ENCODE results near the gene ADCY7. TPM values are rescaled to one million over a fixed set of nuclear protein-coding genes. Genes with fewer than 3 reads are reported as not detected.

The ADCY7 gene
- total RNA-seq, 1 donor from 2014 or later: 16.7 TPM

DNA sequence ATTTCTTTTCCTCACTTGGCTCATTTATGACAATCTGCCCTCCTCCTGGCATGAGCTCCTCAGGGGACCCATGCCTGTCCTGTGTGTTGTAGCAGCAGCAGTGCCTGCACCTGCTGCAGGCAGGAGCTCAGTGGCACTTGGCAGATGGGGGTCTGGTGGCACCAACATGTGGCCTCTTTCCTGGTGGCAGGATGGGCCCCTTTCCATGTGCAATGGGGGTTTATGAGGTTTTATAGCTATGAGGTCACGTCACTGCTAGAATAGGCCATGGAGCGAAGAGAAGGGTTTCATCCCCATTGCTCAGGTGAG lies 7.0 kb downstream of the ADCY7 start:
- Mint-ChIP-seq H3K9me3 (ENCODE audit: unreplicated experiment) (peaks cover 5% of the 10 kb centered on the region), H3K27ac (ENCODE audit: unreplicated experiment) (no peak overlapping the region), H3K27me3 (ENCODE audit: unreplicated experiment) (peaks cover 7% of the 10 kb centered on the region), H3K4me3 (ENCODE audit: unreplicated experiment) (no peak overlapping the region), H3K36me3 (ENCODE audit: unreplicated experiment) (peaks cover 3% of the 10 kb centered on the region), H3K4me1 (ENCODE audit: low read depth, unreplicated experiment) (peaks cover 8% of the 10 kb centered on the region)
- no peak for DNase-seq
- TF ChIP-seq, protein P1, sequence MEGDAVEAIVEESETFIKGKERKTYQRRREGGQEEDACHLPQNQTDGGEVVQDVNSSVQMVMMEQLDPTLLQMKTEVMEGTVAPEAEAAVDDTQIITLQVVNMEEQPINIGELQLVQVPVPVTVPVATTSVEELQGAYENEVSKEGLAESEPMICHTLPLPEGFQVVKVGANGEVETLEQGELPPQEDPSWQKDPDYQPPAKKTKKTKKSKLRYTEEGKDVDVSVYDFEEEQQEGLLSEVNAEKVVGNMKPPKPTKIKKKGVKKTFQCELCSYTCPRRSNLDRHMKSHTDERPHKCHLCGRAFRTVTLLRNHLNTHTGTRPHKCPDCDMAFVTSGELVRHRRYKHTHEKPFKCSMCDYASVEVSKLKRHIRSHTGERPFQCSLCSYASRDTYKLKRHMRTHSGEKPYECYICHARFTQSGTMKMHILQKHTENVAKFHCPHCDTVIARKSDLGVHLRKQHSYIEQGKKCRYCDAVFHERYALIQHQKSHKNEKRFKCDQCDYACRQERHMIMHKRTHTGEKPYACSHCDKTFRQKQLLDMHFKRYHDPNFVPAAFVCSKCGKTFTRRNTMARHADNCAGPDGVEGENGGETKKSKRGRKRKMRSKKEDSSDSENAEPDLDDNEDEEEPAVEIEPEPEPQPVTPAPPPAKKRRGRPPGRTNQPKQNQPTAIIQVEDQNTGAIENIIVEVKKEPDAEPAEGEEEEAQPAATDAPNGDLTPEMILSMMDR (IDR thresholded peaks at IDR 0.05; ENCODE audit: partially characterized antibody, unreplicated experiment): no peak

DNA sequence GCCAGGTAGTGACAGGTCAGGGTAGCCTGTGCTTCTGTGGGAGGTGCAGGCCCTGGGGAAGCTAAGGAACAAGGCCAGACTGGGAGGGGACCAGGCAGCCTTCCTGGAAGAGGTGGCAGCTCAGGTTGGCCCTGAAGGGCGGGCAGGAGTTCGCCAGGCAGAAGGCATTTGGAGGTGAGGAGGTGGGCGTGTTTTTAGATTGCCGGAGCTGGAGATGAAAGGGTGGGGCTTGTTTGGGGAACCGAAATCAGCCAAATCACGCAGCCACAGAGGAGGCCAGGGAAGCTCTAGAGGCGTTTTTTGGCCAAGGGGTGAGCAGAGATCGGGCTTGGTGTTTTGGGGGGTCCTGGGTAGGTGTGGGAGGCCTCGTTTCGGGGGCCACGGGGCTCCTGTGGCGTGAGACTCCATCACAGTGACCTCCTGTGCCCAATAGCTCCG lies 7.6 kb downstream of the ADCY7 start:
- H3K27me3 Mint-ChIP-seq (ENCODE audit: unreplicated experiment): peaks cover 7% of the 10 kb centered on the region

DNA sequence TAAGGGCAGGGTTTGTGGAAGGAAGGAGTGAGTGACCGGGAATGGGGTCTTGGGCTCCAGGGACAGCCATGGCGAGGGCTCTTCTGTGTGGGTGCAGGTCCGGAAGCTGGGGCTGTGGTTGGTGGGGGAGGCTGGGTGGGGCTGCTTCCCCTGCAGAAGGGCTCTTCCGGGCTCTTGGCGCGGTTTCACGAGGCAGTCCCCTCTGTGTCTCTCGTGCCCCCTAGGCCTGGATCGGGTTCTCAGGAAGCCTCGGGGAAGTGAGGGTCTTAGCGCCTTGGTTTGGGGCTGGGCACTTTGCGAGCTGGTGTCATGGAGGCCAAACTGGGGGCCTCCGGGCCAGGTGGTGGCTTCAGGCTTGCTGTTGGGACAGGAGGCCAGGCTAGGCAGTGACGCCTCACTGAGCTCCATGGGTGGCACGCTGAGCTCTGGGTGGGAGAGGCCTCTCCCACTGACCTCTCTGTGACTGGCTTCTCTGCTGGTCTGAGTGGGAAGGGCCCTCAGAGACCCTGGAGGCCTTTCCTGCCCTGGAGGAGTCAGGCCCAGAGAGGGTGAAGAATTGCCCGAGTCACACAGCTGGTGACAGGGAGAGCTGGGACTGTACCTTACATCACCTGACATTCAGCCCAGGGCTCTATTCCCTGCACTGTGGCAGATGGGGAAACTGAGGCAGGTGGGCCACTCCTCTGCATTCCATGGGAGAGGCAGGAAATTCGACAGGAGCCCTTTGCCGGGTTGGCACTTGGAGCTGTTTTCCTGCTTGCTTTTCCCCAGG lies 8.2 kb downstream of the ADCY7 start:
- peaks cover 3% of the 10 kb centered on the region for H3K27me3 Mint-ChIP-seq (ENCODE audit: unreplicated experiment)
- H3K36me3 Mint-ChIP-seq (ENCODE audit: unreplicated experiment): peaks cover 5% of the 10 kb centered on the region
- no peak for DNase-seq
- H3K9me3 Mint-ChIP-seq (ENCODE audit: unreplicated experiment): peaks cover 6% of the 10 kb centered on the region
- TF ChIP-seq, protein P1 (IDR thresholded peaks at IDR 0.05; ENCODE audit: partially characterized antibody, unreplicated experiment): no peak
- H3K27ac Mint-ChIP-seq (ENCODE audit: unreplicated experiment): no peak overlapping the region
- H3K4me1 Mint-ChIP-seq (ENCODE audit: low read depth, unreplicated experiment): peaks cover 12% of the 10 kb centered on the region
- H3K4me3 Mint-ChIP-seq (ENCODE audit: unreplicated experiment): no peak overlapping the region

More for the DNA sequence above, 7.6 kb downstream of the ADCY7 start:
- Mint-ChIP-seq H3K36me3 (ENCODE audit: unreplicated experiment) (peaks cover 5% of the 10 kb centered on the region), H3K9me3 (ENCODE audit: unreplicated experiment) (peaks cover 5% of the 10 kb centered on the region), H3K4me1 (ENCODE audit: low read depth, unreplicated experiment) (peaks cover 8% of the 10 kb centered on the region), H3K4me3 (ENCODE audit: unreplicated experiment) (no peak overlapping the region), H3K27ac (ENCODE audit: unreplicated experiment) (no peak overlapping the region)
- no peak for DNase-seq
- TF ChIP-seq, protein P1 (IDR thresholded peaks at IDR 0.05; ENCODE audit: partially characterized antibody, unreplicated experiment): no peak

DNA sequence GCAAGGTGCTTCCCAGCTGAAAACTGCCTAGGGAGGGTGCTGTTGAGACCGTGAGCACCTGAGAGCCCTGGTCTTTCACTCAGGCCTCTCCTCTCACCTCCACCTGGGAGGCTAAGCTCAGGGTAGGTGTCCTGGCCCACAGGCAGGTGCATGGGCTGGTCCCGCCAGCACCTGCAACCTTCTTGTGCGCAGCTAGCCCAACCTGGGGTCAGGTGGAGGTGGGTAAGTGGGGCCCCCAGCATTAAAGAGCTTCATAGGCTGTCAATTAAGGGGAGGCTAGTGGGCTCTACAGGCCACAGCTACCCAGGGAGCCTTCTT lies 8.7 kb downstream of the ADCY7 start:
- peaks cover 16% of the 10 kb centered on the region for H3K4me1 Mint-ChIP-seq (ENCODE audit: low read depth, unreplicated experiment)
- DNase-seq: no peak
- H3K36me3 Mint-ChIP-seq (ENCODE audit: unreplicated experiment): peaks cover 5% of the 10 kb centered on the region
- H3K27ac Mint-ChIP-seq (ENCODE audit: unreplicated experiment): no peak overlapping the region
- TF ChIP-seq, protein P1 (IDR thresholded peaks at IDR 0.05; ENCODE audit: partially characterized antibody, unreplicated experiment): no peak
- peaks cover 2% of the 10 kb centered on the region for H3K27me3 Mint-ChIP-seq (ENCODE audit: unreplicated experiment)
- peaks cover 7% of the 10 kb centered on the region for H3K9me3 Mint-ChIP-seq (ENCODE audit: unreplicated experiment)
- no peak overlapping the region for H3K4me3 Mint-ChIP-seq (ENCODE audit: unreplicated experiment)

DNA sequence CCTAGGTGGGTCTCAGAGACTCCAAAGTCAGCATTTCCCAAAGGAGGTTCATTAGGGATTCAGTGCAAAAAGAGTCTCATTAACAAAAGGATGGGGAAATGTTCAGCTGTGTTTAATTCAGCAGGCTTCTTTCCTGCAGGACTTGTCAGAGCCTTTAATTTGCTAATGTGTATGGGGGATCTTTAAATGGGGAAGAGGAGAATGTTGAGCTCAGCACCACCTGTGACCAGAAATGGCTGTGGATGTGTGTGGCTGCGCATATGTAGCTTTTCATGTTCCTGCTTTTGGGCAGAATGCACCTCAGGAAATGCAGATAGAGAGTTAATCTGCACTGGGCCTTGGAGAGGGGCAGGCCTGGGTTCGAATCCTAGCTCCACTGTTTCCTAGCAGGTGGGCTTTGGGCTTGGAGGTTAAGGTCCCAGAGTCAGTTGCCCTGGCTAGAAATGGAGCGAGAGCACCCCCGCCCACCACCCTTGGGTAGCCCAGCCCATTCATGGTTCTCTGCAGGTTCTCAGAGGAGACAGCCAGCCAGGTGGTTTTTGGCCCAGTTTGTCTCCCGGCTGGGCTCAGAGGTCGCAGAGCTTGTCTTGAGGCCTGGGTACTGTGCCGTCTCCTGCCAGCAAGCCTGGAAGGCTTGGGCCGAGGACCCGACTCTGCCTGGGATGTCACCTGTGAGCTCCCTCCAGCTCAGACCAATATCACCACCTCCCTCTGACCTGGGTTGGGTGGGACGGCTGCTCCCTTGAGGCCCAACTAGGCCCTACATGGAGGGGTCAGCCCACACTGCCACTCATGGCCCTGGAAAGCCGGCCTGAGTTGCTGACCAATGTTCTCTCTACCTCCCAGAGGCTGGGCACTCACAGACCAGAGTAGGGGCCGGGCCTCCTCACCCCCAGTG lies 9.3 kb downstream of the ADCY7 start:
- no peak overlapping the region for H3K27ac Mint-ChIP-seq (ENCODE audit: unreplicated experiment)
- H3K27me3 Mint-ChIP-seq (ENCODE audit: unreplicated experiment): peaks cover 3% of the 10 kb centered on the region
- DNase-seq: no peak
- H3K4me1 Mint-ChIP-seq (ENCODE audit: low read depth, unreplicated experiment): peaks cover 17% of the 10 kb centered on the region
- H3K36me3 Mint-ChIP-seq (ENCODE audit: unreplicated experiment): peaks cover 5% of the 10 kb centered on the region
- TF ChIP-seq, protein P1 (IDR thresholded peaks at IDR 0.05; ENCODE audit: partially characterized antibody, unreplicated experiment): no peak
- no peak overlapping the region for H3K4me3 Mint-ChIP-seq (ENCODE audit: unreplicated experiment)
- peaks cover 7% of the 10 kb centered on the region for H3K9me3 Mint-ChIP-seq (ENCODE audit: unreplicated experiment)

Data from glutamatergic neuron (in vitro differentiated cells).